Gastrocnemius medialis (tissue), 4 donors: Measurements from ENCODE around the gene MUSK.

Source experiments
- CTCF ChIP-seq, 5 experiments: fragments of 450-650 bp in 3 of 5; fragments of 200-600 bp in 2 of 5; sonication (generic) in 2 of 5; IDR thresholded peaks in 4 of 5; conservative IDR thresholded peaks in 1 of 5; 1 replicate in 4 of 5; 2 replicates in 1 of 5; pipeline ENCODE4 v1.5.1; 2016 to 2019; ENCODE audit warnings: antibody characterized with exemption in 5 of 5, mild to moderate bottlenecking in 3 of 5, moderate library complexity in 3 of 5
- POLR2A ChIP-seq, 2 donors: fragments of 450-650 bp; IDR thresholded peaks; one replicate each; pipeline ENCODE4 v1.6.1; 2017; ENCODE audit warnings: antibody characterized with exemption in 2 of 2, mild to moderate bottlenecking in 2 of 2, moderate library complexity in 2 of 2

- no peak for TF ChIP-seq CTCF (IDR thresholded peaks at IDR 0.05 in 4 of 5, conservative IDR thresholded peaks at IDR 0.05 in 1 of 5)
- TF ChIP-seq POLR2A (IDR thresholded peaks at IDR 0.05), result no peak
Observed at GRCh38 chr9:110767559-110768063, 99.0 kb downstream of the MUSK start.
